ENCODE data around the gene PRICKLE2.

PRICKLE2 gene

GRCh38 chr3:64163755-64164148, 61.5 kb downstream of the PRICKLE2 start:
- Histone ChIP-seq H2AFZ (ENCODE audit: low read length) (no peak overlapping the region), H3K36me3 (replicated peaks; ENCODE audit: insufficient read depth, low read length) (no peaks in the 10 kb centered on the region), H3K79me2 (ENCODE audit: low read length) (no peaks in the 10 kb centered on the region), H3K27ac (ENCODE audit: low read length) (no peak overlapping the region), H3K4me1 (ENCODE audit: low read length) (peaks cover 36% of the 10 kb centered on the region), H3K27me3 (replicated peaks; ENCODE audit: insufficient read depth, low read length) (no peaks in the 10 kb centered on the region), H3K9ac (ENCODE audit: low read length) (no peak overlapping the region), H3K4me3 (ENCODE audit: low read length) (no peak overlapping the region), H3K9me3 (replicated peaks; ENCODE audit: insufficient read depth, low read length) (no peaks in the 10 kb centered on the region), H4K20me1 (ENCODE audit: insufficient read depth, low read length) (no peaks in the 10 kb centered on the region), H3K4me2 (ENCODE audit: low read depth, low read length) (no peak overlapping the region), H3F3A (ENCODE audit: insufficient read depth, low read length) (peaks cover 5% of the 10 kb centered on the region; the same call in 1 of the 2 replicates), H3K9me2 (replicated peaks; ENCODE audit: insufficient read depth, low read length) (no peaks in the 10 kb centered on the region)
- no peak for TF ChIP-seq EZH2 (optimal IDR thresholded peaks at IDR 0.05; ENCODE audit: low read depth, low read length)
- TF ChIP-seq EZH2phosphoT487 (IDR thresholded peaks at IDR 0.05; ENCODE audit: low read length), result no peak
- TF ChIP-seq CTCF (IDR thresholded peaks at IDR 0.05; ENCODE audit: low read length), result no peak
- DNase-seq, result no peak

DNA sequence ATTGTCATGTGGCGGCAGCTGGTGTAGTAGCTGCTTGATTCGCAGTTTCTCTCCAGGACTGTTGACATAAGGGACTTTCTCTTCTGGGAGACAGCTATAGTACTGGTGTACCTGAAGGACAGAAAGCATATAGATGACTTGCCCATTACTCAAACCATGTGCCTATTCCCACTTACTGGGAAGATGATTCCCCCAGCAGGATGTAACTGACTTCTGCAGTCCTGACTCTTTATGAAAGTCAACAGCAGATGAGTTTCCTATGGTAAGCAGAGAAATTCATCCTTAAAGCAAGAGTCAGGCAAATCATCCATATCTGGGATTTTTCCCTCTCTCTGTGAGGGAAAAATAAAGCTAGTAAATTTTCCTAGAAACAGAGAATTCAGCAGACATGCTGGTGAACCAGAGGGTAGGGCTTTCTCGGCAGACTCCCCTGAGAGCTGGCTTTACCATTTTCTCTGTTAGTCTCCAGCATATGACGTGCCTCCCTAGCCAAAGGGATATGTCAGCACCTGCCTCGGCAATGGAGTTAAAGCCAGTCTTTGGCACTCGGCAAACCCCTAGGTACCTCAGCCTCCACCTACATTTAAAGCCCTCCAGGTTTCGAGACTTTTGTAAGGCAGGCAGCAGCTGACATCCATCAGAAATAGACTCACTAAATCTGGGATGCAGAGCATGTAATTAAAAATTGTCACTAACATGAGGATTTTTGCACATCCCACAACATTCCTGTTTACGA, 62.1 kb downstream of the PRICKLE2 start:
- no peaks in the 10 kb centered on the region for H3K27me3 ChIP-seq (replicated peaks; ENCODE audit: insufficient read depth, low read length)
- H2AFZ ChIP-seq (ENCODE audit: low read length), result no peak overlapping the region
- peaks cover 36% of the 10 kb centered on the region for H3K4me1 ChIP-seq (ENCODE audit: low read length)
- no peaks in the 10 kb centered on the region for H3K9me3 ChIP-seq (replicated peaks; ENCODE audit: insufficient read depth, low read length)
- peaks cover 5% of the 10 kb centered on the region; the same call in 1 of the 2 replicates for H3F3A ChIP-seq (ENCODE audit: insufficient read depth, low read length)
- H3K9ac ChIP-seq (ENCODE audit: low read length), result no peak overlapping the region
- H3K9me2 ChIP-seq (replicated peaks; ENCODE audit: insufficient read depth, low read length), result no peaks in the 10 kb centered on the region
- H3K36me3 ChIP-seq (replicated peaks; ENCODE audit: insufficient read depth, low read length), result no peaks in the 10 kb centered on the region
- H3K27ac ChIP-seq (ENCODE audit: low read length), result no peak overlapping the region
- H3K79me2 ChIP-seq (ENCODE audit: low read length), result no peaks in the 10 kb centered on the region
- DNase-seq, result no peak
- H3K4me2 ChIP-seq (ENCODE audit: low read depth, low read length), result no peak overlapping the region
- H4K20me1 ChIP-seq (ENCODE audit: insufficient read depth, low read length), result no peaks in the 10 kb centered on the region
- no peak for TF ChIP-seq EZH2phosphoT487 (IDR thresholded peaks at IDR 0.05; ENCODE audit: low read length)
- no peak for TF ChIP-seq CTCF (IDR thresholded peaks at IDR 0.05; ENCODE audit: low read length)
- TF ChIP-seq EZH2 (optimal IDR thresholded peaks at IDR 0.05; ENCODE audit: low read depth, low read length), result no peak
- no peak overlapping the region for H3K4me3 ChIP-seq (ENCODE audit: low read length)

DNA sequence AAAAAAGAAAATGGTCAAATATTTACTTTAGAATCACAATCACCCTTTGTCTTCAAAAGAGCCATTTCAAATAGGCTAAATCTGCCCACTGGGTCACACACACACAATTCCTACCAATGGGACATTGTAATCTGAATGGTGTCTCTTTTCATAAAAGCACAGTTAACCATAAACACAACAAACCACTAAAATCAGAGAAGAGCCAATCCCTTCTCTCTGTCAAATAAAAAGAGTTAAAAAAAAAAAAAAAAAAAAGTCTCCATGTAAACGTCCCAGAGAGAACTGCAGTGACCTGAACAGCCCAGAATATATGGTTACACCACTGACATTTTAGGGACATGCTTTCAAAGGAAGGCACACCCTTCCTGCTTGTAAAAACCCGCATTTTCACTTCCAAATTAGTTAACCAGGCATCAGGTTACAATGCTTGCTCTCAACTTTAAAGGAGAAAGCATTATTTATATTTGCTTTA, 63.7 kb downstream of the PRICKLE2 start:
- H3K9ac ChIP-seq (ENCODE audit: low read length), result no peak overlapping the region
- no peak for TF ChIP-seq EZH2phosphoT487 (IDR thresholded peaks at IDR 0.05; ENCODE audit: low read length)
- no peak for TF ChIP-seq EZH2 (optimal IDR thresholded peaks at IDR 0.05; ENCODE audit: low read depth, low read length)
- TF ChIP-seq CTCF (IDR thresholded peaks at IDR 0.05; ENCODE audit: low read length), result no peak

More for the DNA sequence above, 63.7 kb downstream of the PRICKLE2 start:
- Histone ChIP-seq H3K9me2 (replicated peaks; ENCODE audit: insufficient read depth, low read length) (no peaks in the 10 kb centered on the region), H2AFZ (ENCODE audit: low read length) (no peak overlapping the region), H4K20me1 (ENCODE audit: insufficient read depth, low read length) (no peaks in the 10 kb centered on the region), H3F3A (ENCODE audit: insufficient read depth, low read length) (peaks cover 5% of the 10 kb centered on the region; the same call in 1 of the 2 replicates), H3K27me3 (replicated peaks; ENCODE audit: insufficient read depth, low read length) (no peaks in the 10 kb centered on the region), H3K4me2 (ENCODE audit: low read depth, low read length) (peak overlapping the region; percentile 49), H3K27ac (ENCODE audit: low read length) (peak overlapping the region; percentile 33; the same call in 1 of the 2 replicates), H3K79me2 (ENCODE audit: low read length) (no peaks in the 10 kb centered on the region), H3K36me3 (replicated peaks; ENCODE audit: insufficient read depth, low read length) (no peaks in the 10 kb centered on the region), H3K4me1 (ENCODE audit: low read length) (peaks cover 36% of the 10 kb centered on the region), H3K4me3 (ENCODE audit: low read length) (0 out of 2 replicates have a peak overlapping the region, but pooled peaks have one; percentile 6), H3K9me3 (replicated peaks; ENCODE audit: insufficient read depth, low read length) (no peaks in the 10 kb centered on the region)
- peak; percentile 73 for DNase-seq

All from MM.1S (cell line).